H1 (cell line): Measurements from ENCODE around the gene SLMAP. TPM values are rescaled to one million over a fixed set of nuclear protein-coding genes. Genes with fewer than 3 reads are reported as not detected.

Experiments
- CTCF ChIA-PET: fragments of 300-600 bp; sonication (Branson Sonifier 250); formaldehyde crosslinking; loops from one replicate; lab custom pipeline; 2021; ENCODE audit not compliant: partially characterized antibody; lab: Charles Lee
- POLR2A ChIA-PET: fragments of 300-600 bp; sonication (Branson Sonifier 250); formaldehyde crosslinking; loops from one replicate; lab custom pipeline; 2021; ENCODE audit warnings: inconsistent platforms; ENCODE audit not compliant: partially characterized antibody; lab: Charles Lee
- DNase-seq, 2 experiments: peaks; one replicate each; pipeline versions ENCODE4 v3.0.0 to v3.0.0-alpha.2; 2010 to 2022; ENCODE audit warnings: low spot score in 2 of 2, low read depth in 1 of 2, mixed read lengths in 1 of 2
- FAIRE-seq: peaks from 2 replicates; lab custom pipeline; 2011; peaks lifted over from hg19 to GRCh38; lab: Jason Lieb, UNC
- H2AFZ ChIP-seq: 2 replicates; pipeline ENCODE4 v1.8.1; 2012; ENCODE audit warnings: low read length, inconsistent platforms
- H2AK5ac ChIP-seq: 2 replicates; pipeline ENCODE4 v1.6.1; 2013; ENCODE audit warnings: low read depth, low read length
- H2BK120ac ChIP-seq: replicated peaks from 2 replicates; pipeline ENCODE3; 2013; ENCODE audit warnings: low read depth, low read length, inconsistent platforms
- H2BK12ac ChIP-seq: 2 replicates; pipeline ENCODE4 v1.6.1; 2013; ENCODE audit warnings: low read depth, low read length
- H2BK15ac ChIP-seq: 2 replicates; pipeline ENCODE4 v1.6.1; 2013; ENCODE audit warnings: low read length
- H2BK20ac ChIP-seq: 2 replicates; pipeline ENCODE4 v1.6.1; 2013; ENCODE audit warnings: low read length
- H2BK5ac ChIP-seq: 2 replicates; pipeline ENCODE4 v1.6.1; 2013; ENCODE audit warnings: low read depth, low read length
- H3K14ac ChIP-seq: 2 replicates; pipeline ENCODE4 v1.6.1; 2013; ENCODE audit warnings: inconsistent platforms; ENCODE audit not compliant: insufficient read length
- H3K18ac ChIP-seq: 2 replicates; pipeline ENCODE4 v1.6.1; 2013; ENCODE audit warnings: low read length; ENCODE audit errors: extremely low read depth
- H3K23ac ChIP-seq: 2 replicates; pipeline ENCODE4 v1.6.1; 2013; ENCODE audit warnings: inconsistent platforms; ENCODE audit not compliant: insufficient read length
- H3K23me2 ChIP-seq: 2 replicates; pipeline ENCODE4 v1.6.1; 2013; ENCODE audit warnings: low read depth, low read length
- H3K27ac ChIP-seq: 2 replicates; pipeline ENCODE4 v1.6.1; 2011; ENCODE audit warnings: low read depth, low read length, inconsistent platforms
- H3K27me3 ChIP-seq, 4 experiments: replicated peaks in 1 of 4; 1 replicate in 1 of 4; 2 replicates in 3 of 4; pipeline versions ENCODE4 v1.6.1 to v1.8.1; 2011 to 2013; ENCODE audit warnings: low read length in 3 of 4, mild to moderate bottlenecking in 3 of 4, inconsistent platforms in 2 of 4, mixed read lengths in 2 of 4, moderate library complexity in 1 of 4; ENCODE audit not compliant: control insufficient read depth in 3 of 4, insufficient read depth in 3 of 4; ENCODE audit errors: extremely low read depth in 1 of 4
- H3K36me3 ChIP-seq, 4 experiments: 2 replicates each; pipeline versions ENCODE4 v1.6.1 to v1.8.1; 2011 to 2013; ENCODE audit warnings: mild to moderate bottlenecking in 4 of 4, low read length in 3 of 4, moderate library complexity in 2 of 4, control low read depth in 1 of 4, inconsistent platforms in 1 of 4; ENCODE audit not compliant: insufficient read depth in 4 of 4, control insufficient read depth in 2 of 4
- H3K4ac ChIP-seq: replicated peaks from 2 replicates; pipeline ENCODE3; 2013; ENCODE audit warnings: low read length, low read depth, mixed read lengths, inconsistent platforms; ENCODE audit not compliant: insufficient read length
- H3K4me1 ChIP-seq, 4 experiments: replicated peaks in 1 of 4; 1 replicate in 1 of 4; 2 replicates in 3 of 4; pipeline versions ENCODE4 v1.6.1 to v1.8.1; 2011 to 2013; ENCODE audit warnings: low read length in 3 of 4, inconsistent platforms in 2 of 4, mixed read lengths in 1 of 4; ENCODE audit not compliant: insufficient read depth in 4 of 4, control insufficient read depth in 3 of 4
- H3K4me2 ChIP-seq, 2 experiments: 2 replicates each; pipeline versions ENCODE4 v1.6.1 to v1.8.1; 2011 to 2013; ENCODE audit warnings: low read depth in 2 of 2, low read length in 2 of 2, control low read depth in 1 of 2, inconsistent platforms in 1 of 2, mild to moderate bottlenecking in 1 of 2; ENCODE audit not compliant: insufficient read depth in 1 of 2
- H3K4me3 ChIP-seq, 4 experiments: fragments of 200-600, 300-600 bp in 1 of 4; sonication (generic), shearing (Covaris generic), sonication (Bioruptor Twin) in 1 of 4; 2 replicates each; pipeline versions ENCODE4 v1.5.1 to v1.8.1; 2011 to 2016; ENCODE audit warnings: low read length in 4 of 4, low read depth in 3 of 4, control low read depth in 2 of 4, inconsistent platforms in 2 of 4, mild to moderate bottlenecking in 2 of 4, mixed read lengths in 1 of 4, moderate library complexity in 1 of 4; ENCODE audit not compliant: insufficient read depth in 2 of 4; ENCODE audit errors: extremely low read depth in 1 of 4
- H3K56ac ChIP-seq: replicated peaks from 2 replicates; pipeline ENCODE3; 2013; ENCODE audit warnings: low read depth, mild to moderate bottlenecking, mixed read lengths, low read length, inconsistent platforms; ENCODE audit not compliant: insufficient read length
- H3K79me1 ChIP-seq: 2 replicates; pipeline ENCODE4 v1.6.1; 2013; ENCODE audit warnings: low read depth, low read length, control low read depth
- H3K79me2 ChIP-seq, 2 experiments: 2 replicates each; pipeline versions ENCODE4 v1.6.1 to v1.8.1; 2012 to 2013; ENCODE audit warnings: low read length in 2 of 2, mild to moderate bottlenecking in 2 of 2, inconsistent platforms in 1 of 2; ENCODE audit not compliant: insufficient read depth in 2 of 2, control insufficient read depth in 1 of 2
- H3K9ac ChIP-seq, 4 experiments: replicated peaks in 1 of 4; 1 replicate in 1 of 4; 2 replicates in 3 of 4; pipeline versions ENCODE4 v1.6.1 to v1.8.1; 2011 to 2013; ENCODE audit warnings: low read depth in 3 of 4, low read length in 3 of 4, control low read depth in 2 of 4, mild to moderate bottlenecking in 2 of 4, moderate library complexity in 2 of 4, inconsistent platforms in 1 of 4; ENCODE audit errors: extremely low read depth in 1 of 4
- H3K9me3 ChIP-seq, 2 experiments: 2 replicates each; pipeline versions ENCODE4 v1.6.1 to v1.8.1; 2012 to 2013; ENCODE audit warnings: mild to moderate bottlenecking in 2 of 2, moderate library complexity in 2 of 2, control low read depth in 1 of 2, inconsistent platforms in 1 of 2, low read depth in 1 of 2, low read length in 1 of 2, mixed read lengths in 1 of 2; ENCODE audit not compliant: insufficient read depth in 2 of 2
- H4K20me1 ChIP-seq, 2 experiments: replicated peaks in 1 of 2; 2 replicates each; pipeline versions ENCODE3 to v1.8.1; 2011 to 2013; ENCODE audit warnings: inconsistent platforms in 2 of 2, low read length in 2 of 2, mild to moderate bottlenecking in 1 of 2; ENCODE audit not compliant: insufficient read depth in 2 of 2, control insufficient read depth in 1 of 2
- H4K5ac ChIP-seq: 2 replicates; pipeline ENCODE4 v1.6.1; 2013; ENCODE audit warnings: low read length, low read depth, mixed read lengths, inconsistent platforms; ENCODE audit not compliant: insufficient read length
- H4K8ac ChIP-seq: 2 replicates; pipeline ENCODE4 v1.8.0; 2013; ENCODE audit warnings: mild to moderate bottlenecking, moderate library complexity, low read length, inconsistent platforms; ENCODE audit not compliant: insufficient read depth; ENCODE audit errors: extremely low read depth
- H4K91ac ChIP-seq: replicated peaks from 2 replicates; pipeline ENCODE3; 2013; ENCODE audit warnings: low read length, mixed read lengths, inconsistent platforms; ENCODE audit not compliant: insufficient read length
- BRCA1 ChIP-seq: IDR thresholded peaks from 2 replicates; pipeline ENCODE4 v1.6.1; 2012; ENCODE audit warnings: low read depth, low read length, improper control_type of control experiment
- GTF2F1 ChIP-seq: IDR thresholded peaks from 2 replicates; pipeline ENCODE4 v1.6.1; 2012; ENCODE audit warnings: low read depth, low read length, improper control_type of control experiment, borderline replicate concordance
- HDAC2 ChIP-seq, 2 experiments: fragments of 300-600 bp in 1 of 2; sonication (generic) in 1 of 2; IDR thresholded peaks; 2 replicates each; pipeline ENCODE4 v1.6.1; 2011 to 2012; ENCODE audit warnings: low read depth in 2 of 2, low read length in 2 of 2, mild to moderate bottlenecking in 2 of 2, moderate library complexity in 2 of 2, borderline replicate concordance in 1 of 2, inconsistent platforms in 1 of 2
- HDAC6 ChIP-seq: IDR thresholded peaks from one replicate; pipeline ENCODE4 v1.7.1; 2012; ENCODE audit warnings: low read depth, mild to moderate bottlenecking, inconsistent platforms, low read length, moderate library complexity
- MAFK ChIP-seq: IDR thresholded peaks from 2 replicates; pipeline ENCODE4 v1.6.1; 2012; ENCODE audit warnings: low read depth, mild to moderate bottlenecking, improper control_type of control experiment, low read length
- POLR2A ChIP-seq, 2 experiments: IDR thresholded peaks; 1 replicate in 1 of 2; 2 replicates in 1 of 2; pipeline ENCODE4 v1.6.1; 2011; ENCODE audit warnings: low read depth in 2 of 2, low read length in 2 of 2, mild to moderate bottlenecking in 2 of 2; ENCODE audit errors: control extremely low read depth in 1 of 2
- POU5F1 ChIP-seq: IDR thresholded peaks from 2 replicates; pipeline ENCODE4 v1.6.1; 2011; ENCODE audit warnings: low read depth, mild to moderate bottlenecking, low read length, moderate library complexity
- RFX5 ChIP-seq: IDR thresholded peaks from 2 replicates; pipeline ENCODE4 v1.6.1; 2011; ENCODE audit warnings: low read depth, low read length, improper control_type of control experiment, borderline replicate concordance
- RNF2 ChIP-seq: fragments of 200-900, 300-1000 bp; sonication (generic); IDR thresholded peaks from 2 replicates; pipeline ENCODE4 v1.7.1; 2016; ENCODE audit warnings: borderline replicate concordance, low read depth, mild to moderate bottlenecking, antibody characterized with exemption, low read length; ENCODE audit not compliant: poor library complexity, severe bottlenecking; ENCODE audit errors: missing control alignments
- SP4 ChIP-seq: IDR thresholded peaks from 2 replicates; pipeline ENCODE4 v1.6.1; 2012; ENCODE audit warnings: low read length, inconsistent platforms
- TEAD4 ChIP-seq: IDR thresholded peaks from 2 replicates; pipeline ENCODE4 v1.6.1; 2012; ENCODE audit warnings: low read depth, low read length, inconsistent platforms, mixed read lengths
- WGBS, 2 experiments: shearing (Covaris generic) in 1 of 2; methylation state at CpG; one replicate each; pipeline versions ENCODE4 v1.1.6 to v1.1.7; 2013 to 2015; ENCODE audit warnings: low lambda C conversion rate in 2 of 2, mixed read lengths in 2 of 2, inconsistent platforms in 1 of 2, low coverage in 1 of 2, missing lambda C conversion rate in 1 of 2; ENCODE audit not compliant: insufficient replicate concordance in 2 of 2, insufficient coverage in 1 of 2, insufficient read length in 1 of 2; ENCODE audit errors: extremely low coverage in 1 of 2, missing lambda C conversion rate in 1 of 2; 5-methylcytosine and 5-hydroxymethylcytosine counted together
- polyA plus RNA-seq, 7 experiments: library from polyadenylated mRNA; depleted of rRNA in 3 of 7; stranded (reverse) in 5 of 7; unstranded in 2 of 7; fragments of >200 nt in 5 of 7; fragments of 200-250 nt in 2 of 7; gene quantifications; 1 replicate in 5 of 7; 2 replicates in 1 of 7; 4 replicates in 1 of 7; pipeline versions ENCODE4 v1.2.1 to v1.2.3, GENCODE V29; 2011 to 2013; ENCODE audit warnings: missing spikeins in 2 of 7, mixed read lengths in 2 of 7
- total RNA-seq: library from RNA; stranded (reverse); fragmentation: NEBNext Ultra II Directional; extraction: Animal tissue kit (Norgen Biotek cat#: 25700); gene quantifications from 2 replicates; pipeline ENCODE4 v1.2.1, GENCODE V29; 2021
- TF ChIP-seq, protein P1 (sequence below): IDR thresholded peaks from 2 replicates; pipeline ENCODE4 v1.6.1; 2012; ENCODE audit warnings: inconsistent platforms

Gene SLMAP
- total and polyA plus RNA-seq, 2 of the 8 experiments (the other 6 are each of a cell fraction or from before 2014, with no cell fraction given): 13.6 to 70.4 TPM

DNA sequence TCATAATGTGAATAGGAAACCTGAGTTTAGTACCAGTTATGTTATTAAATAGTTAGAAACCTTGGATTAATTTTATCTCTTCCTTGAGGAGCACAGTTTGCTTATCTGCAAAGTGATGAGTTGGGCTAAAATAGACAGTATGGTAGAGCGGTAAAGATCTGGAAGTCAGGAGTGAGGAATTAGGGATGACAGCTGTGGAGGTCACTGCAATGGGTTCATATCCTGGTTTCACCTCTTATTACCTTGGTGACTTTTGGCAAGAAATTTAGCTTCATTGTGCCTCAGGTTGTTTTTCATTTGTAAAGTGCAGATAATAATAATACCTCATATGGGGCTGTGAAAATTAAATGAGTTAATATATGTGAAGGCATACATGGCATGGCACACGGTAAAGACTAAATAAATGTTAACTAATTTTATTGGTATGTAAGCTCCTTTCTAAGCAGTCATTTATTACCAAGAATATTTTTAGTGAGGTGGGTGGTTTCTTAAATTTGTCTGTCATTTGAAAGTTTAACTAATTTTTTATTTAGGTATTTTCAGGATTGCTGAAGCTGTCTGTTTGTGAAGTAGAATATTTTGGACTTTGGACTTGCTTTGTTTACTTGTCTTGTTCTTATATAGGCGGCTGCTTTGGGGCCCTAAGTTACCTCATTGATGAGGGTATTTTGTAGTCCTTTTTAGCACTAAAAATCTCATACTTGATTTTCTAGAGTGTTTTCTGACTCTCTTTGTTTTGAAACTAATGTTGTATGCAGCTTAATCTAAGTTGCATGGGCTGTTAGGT lies 41.8 kb downstream of the SLMAP start:
- no peaks in the 10 kb centered on the region for H3K27me3 ChIP-seq
- FAIRE-seq (no peak), DNase-seq (no peak)
- 91% methylated on average over 3 of the region's 3 CpGs; no CpG with 5 or more reads in 1 of the 2 experiments for WGBS, 2 experiments
- H3K9ac ChIP-seq: no peak overlapping the region
- no peak overlapping the region for H3K14ac ChIP-seq
- no peak overlapping the region for H3K18ac ChIP-seq
- H3K56ac ChIP-seq: no peak overlapping the region
- no peak overlapping the region for H4K8ac ChIP-seq
- H2BK120ac ChIP-seq: no peak overlapping the region
- H3K9me3 ChIP-seq: no peaks in the 10 kb centered on the region
- no peak overlapping the region for H3K4ac ChIP-seq
- no peak overlapping the region for H3K4me3 ChIP-seq
- POLR2A ChIA-PET: interaction anchor here (0.7 kb wide), 1 partner anchor 202 kb away, joined by 3 read pairs; no protein-coding TSS in a partner anchor
- no peaks in the 10 kb centered on the region for H3K36me3 ChIP-seq
- no peak overlapping the region for H3K27ac ChIP-seq
- no peak overlapping the region for H2BK20ac ChIP-seq
- no peak overlapping the region for H2BK5ac ChIP-seq
- H3K79me1 ChIP-seq: peaks cover 3% of the 10 kb centered on the region; the same call in 1 of the 2 replicates
- no peak overlapping the region for H2BK15ac ChIP-seq
- no peak overlapping the region for H4K5ac ChIP-seq
- no peak overlapping the region for H2BK12ac ChIP-seq
- H2AFZ ChIP-seq: no peak overlapping the region
- CTCF ChIA-PET: interaction anchor here (1.1 to 1.4 kb wide), 2 partner anchors 12 to 14 kb away, joined by 3 to 4 read pairs; no protein-coding TSS in a partner anchor
- H3K23ac ChIP-seq: no peak overlapping the region
- H3K4me2 ChIP-seq: no peak overlapping the region
- peaks cover 0 to 83% of the 10 kb centered on the region in 2 experiments; a peak in 3 of 4 replicates for H3K79me2 ChIP-seq
- no peaks in the 10 kb centered on the region for H3K23me2 ChIP-seq
- H3K4me1 ChIP-seq: peaks cover 0 to 5% (median 0%) of the 10 kb centered on the region in 4 experiments; a peak in 2 of 7 replicates
- H4K20me1 ChIP-seq: peaks cover 0 to 2% of the 10 kb centered on the region in 2 experiments
- H4K91ac ChIP-seq: no peak overlapping the region
- no peak overlapping the region for H2AK5ac ChIP-seq
- TF ChIP-seq SP4 (no peak), RFX5 (no peak), GTF2F1 (no peak), BRCA1 (no peak), TEAD4 (no peak), HDAC6 (no peak), POLR2A (IDR thresholded peaks at IDR 0.05; ENCODE audit: control extremely low read depth in 1 of 2, low read depth in 2 of 2, low read length in 2 of 2) (no peak), HDAC2 (IDR thresholded peaks at IDR 0.05; ENCODE audit: borderline replicate concordance in 1 of 2, low read depth in 2 of 2, low read length in 2 of 2) (no peak), RNF2 (no peak), MAFK (no peak), POU5F1 (no peak)
- TF ChIP-seq, protein P1, sequence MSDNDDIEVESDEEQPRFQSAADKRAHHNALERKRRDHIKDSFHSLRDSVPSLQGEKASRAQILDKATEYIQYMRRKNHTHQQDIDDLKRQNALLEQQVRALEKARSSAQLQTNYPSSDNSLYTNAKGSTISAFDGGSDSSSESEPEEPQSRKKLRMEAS: no peak
